Esophagus squamous epithelium (tissue), 4 donors: ENCODE data around the gene PRKAA1.

ENCODE experiments used
- CTCF ChIP-seq, 6 experiments: fragments of 450-650 bp in 4 of 6; fragments of 200-600 bp in 2 of 6; sonication (generic) in 2 of 6; IDR thresholded peaks; one replicate each; pipeline ENCODE4 v1.5.1; 2016 to 2019; ENCODE audit warnings: antibody characterized with exemption in 6 of 6, mild to moderate bottlenecking in 4 of 6, moderate library complexity in 4 of 6
- POLR2A ChIP-seq, 4 donors: fragments of 450-650 bp; IDR thresholded peaks; one replicate each; pipeline ENCODE4 v1.6.1; 2017; ENCODE audit warnings: antibody characterized with exemption in 4 of 4, mild to moderate bottlenecking in 4 of 4, moderate library complexity in 3 of 4

- TF ChIP-seq CTCF (IDR thresholded peaks at IDR 0.05) (no peak), POLR2A (IDR thresholded peaks at IDR 0.05) (no peak)
Observed at GRCh38 chr5:40826489-40827187, 28.5 kb upstream of the PRKAA1 start.
